Central memory CD8-positive, alpha-beta T cell (primary cell): ENCODE results near the gene ALK.

Experiments
- ATAC-seq: fragments of 150-1000 bp; cut with Tn5 transposase; replicated peaks from 2 replicates; pipeline ENCODE4 v1.10.0; 2022; ENCODE audit warnings: mild to moderate bottlenecking, moderate FRiP score, moderate number of reproducible peaks; ENCODE audit not compliant: poor library complexity, severe bottlenecking; ENCODE audit errors: extremely low read depth
- DNase-seq, 2 donors: peaks; one replicate each; pipeline ENCODE4 v3.0.0; 2021; ENCODE audit warnings: low spot score in 2 of 2
- H3K27ac Mint-ChIP-seq: one replicate; pipeline ENCODE4 v1.8.0; 2022; ENCODE audit warnings: low read depth, mild to moderate bottlenecking, moderate library complexity, mixed read lengths
- H3K27me3 Mint-ChIP-seq: one replicate; pipeline ENCODE4 v1.8.0; 2022; ENCODE audit warnings: mixed read lengths
- H3K36me3 Mint-ChIP-seq: one replicate; pipeline ENCODE4 v1.8.0; 2022; ENCODE audit warnings: mild to moderate bottlenecking, moderate library complexity, mixed read lengths; ENCODE audit not compliant: insufficient read depth
- H3K4me1 Mint-ChIP-seq: one replicate; pipeline ENCODE4 v1.8.0; 2022; ENCODE audit warnings: mixed read lengths
- H3K4me3 Mint-ChIP-seq: one replicate; pipeline ENCODE4 v1.8.0; 2022; ENCODE audit warnings: mild to moderate bottlenecking, moderate library complexity, mixed read lengths
- H3K9me3 Mint-ChIP-seq: one replicate; pipeline ENCODE4 v1.8.0; 2022; ENCODE audit warnings: mixed read lengths

The ALK gene

GRCh38 chr2:29201979-29202378 lies 719.4 kb downstream of the ALK start:
- DNase-seq (no peak), ATAC-seq (no peak)
- Mint-ChIP-seq H3K36me3 (peaks cover 11% of the 10 kb centered on the region), H3K9me3 (no peaks in the 10 kb centered on the region), H3K27me3 (no peaks in the 10 kb centered on the region), H3K4me1 (peaks cover 7% of the 10 kb centered on the region), H3K4me3 (no peak overlapping the region), H3K27ac (no peak overlapping the region)

DNA sequence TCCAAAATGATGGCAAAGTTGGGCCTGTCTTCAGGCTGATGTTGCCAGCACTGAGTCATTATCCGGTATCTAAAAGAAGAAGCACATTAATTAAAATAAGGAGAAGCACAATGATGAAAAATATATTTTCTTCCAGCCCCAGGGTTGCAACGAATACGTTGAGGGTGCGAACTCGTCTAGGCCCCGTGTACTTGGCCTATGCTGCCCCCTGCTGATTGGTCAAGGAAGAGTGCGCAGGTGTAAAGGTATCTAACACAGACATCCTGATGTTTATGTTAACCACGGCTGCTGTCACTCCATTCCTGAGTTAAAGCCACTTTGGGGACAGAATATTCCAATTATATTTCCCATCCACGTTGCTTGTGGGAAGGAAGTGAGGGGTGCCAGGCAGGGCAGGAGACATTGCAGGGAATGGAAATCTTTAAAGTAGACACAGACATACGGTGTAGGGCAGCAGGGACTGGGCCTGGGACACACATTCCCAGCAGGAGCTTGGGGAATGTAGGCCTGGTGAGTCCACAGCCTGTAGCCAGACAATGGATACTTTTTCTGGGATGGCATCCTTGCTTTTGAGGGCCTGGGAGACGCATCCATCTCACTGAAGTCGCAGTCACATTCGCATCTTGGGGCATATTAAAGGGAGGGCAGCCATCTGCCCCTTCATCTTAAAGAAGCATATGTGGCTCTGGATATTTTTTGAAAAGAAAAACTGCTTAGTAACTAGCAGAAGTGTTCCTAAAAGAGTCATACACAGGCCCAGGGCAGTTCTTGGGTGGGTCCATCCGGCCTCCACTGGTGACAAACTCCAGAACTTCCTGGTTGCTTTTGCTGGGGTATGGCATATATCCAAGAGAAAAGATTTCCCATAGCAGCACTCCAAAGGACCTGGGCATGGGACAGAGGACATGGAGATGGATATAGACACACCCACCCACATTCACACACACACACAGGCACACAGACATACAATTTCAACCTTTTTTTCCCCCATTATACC lies 724.3 kb downstream of the ALK start:
- Mint-ChIP-seq H3K36me3 (peaks cover 9% of the 10 kb centered on the region), H3K27me3 (no peaks in the 10 kb centered on the region), H3K4me3 (no peak overlapping the region), H3K27ac (no peak overlapping the region), H3K4me1 (peaks cover 7% of the 10 kb centered on the region), H3K9me3 (no peaks in the 10 kb centered on the region)
- ATAC-seq (peak; percentile 75), DNase-seq (peak; percentile 60 to 67)

GRCh38 chr2:29195796-29196195 lies 725.6 kb downstream of the ALK start:
- H3K4me3 Mint-ChIP-seq: no peak overlapping the region
- peak overlapping the region; percentile 9 for H3K27ac Mint-ChIP-seq
- H3K4me1 Mint-ChIP-seq: peaks cover 4% of the 10 kb centered on the region
- no peaks in the 10 kb centered on the region for H3K9me3 Mint-ChIP-seq
- ATAC-seq (no peak), DNase-seq (no peak)
- H3K27me3 Mint-ChIP-seq: no peaks in the 10 kb centered on the region
- peaks cover 7% of the 10 kb centered on the region for H3K36me3 Mint-ChIP-seq

GRCh38 chr2:29193681-29194080 lies 727.7 kb downstream of the ALK start:
- no peaks in the 10 kb centered on the region for H3K9me3 Mint-ChIP-seq
- DNase-seq: no peak
- H3K27ac Mint-ChIP-seq: no peak overlapping the region
- no peaks in the 10 kb centered on the region for H3K27me3 Mint-ChIP-seq
- peaks cover 7% of the 10 kb centered on the region for H3K36me3 Mint-ChIP-seq
- no peak for ATAC-seq
- H3K4me3 Mint-ChIP-seq: no peak overlapping the region
- peaks cover 4% of the 10 kb centered on the region for H3K4me1 Mint-ChIP-seq

DNA sequence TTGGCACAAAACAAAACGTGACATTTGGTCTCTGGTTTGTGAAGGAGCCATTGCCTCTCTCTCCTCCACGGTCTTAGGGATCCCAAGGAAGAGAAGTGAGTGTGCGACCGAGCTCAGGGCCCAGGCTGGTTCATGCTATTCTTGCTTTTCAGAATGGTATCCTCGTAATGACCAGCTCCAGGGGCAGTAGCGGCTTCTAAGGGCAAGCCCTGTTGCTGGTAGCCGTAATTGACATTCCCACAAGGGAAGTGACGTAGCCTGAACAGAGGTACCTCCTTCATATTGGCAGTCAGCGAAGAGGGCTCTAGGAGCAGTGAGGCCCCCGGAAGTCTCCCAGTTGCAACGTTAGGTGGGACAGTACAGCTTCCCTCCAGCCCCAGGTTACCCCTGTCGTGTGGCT lies 728.3 kb downstream of the ALK start:
- peaks cover 4% of the 10 kb centered on the region for H3K4me1 Mint-ChIP-seq
- DNase-seq (no peak), ATAC-seq (no peak)
- H3K36me3 Mint-ChIP-seq: peaks cover 7% of the 10 kb centered on the region
- no peaks in the 10 kb centered on the region for H3K9me3 Mint-ChIP-seq
- H3K27me3 Mint-ChIP-seq: no peaks in the 10 kb centered on the region
- H3K4me3 Mint-ChIP-seq: no peak overlapping the region
- H3K27ac Mint-ChIP-seq: no peak overlapping the region

DNA sequence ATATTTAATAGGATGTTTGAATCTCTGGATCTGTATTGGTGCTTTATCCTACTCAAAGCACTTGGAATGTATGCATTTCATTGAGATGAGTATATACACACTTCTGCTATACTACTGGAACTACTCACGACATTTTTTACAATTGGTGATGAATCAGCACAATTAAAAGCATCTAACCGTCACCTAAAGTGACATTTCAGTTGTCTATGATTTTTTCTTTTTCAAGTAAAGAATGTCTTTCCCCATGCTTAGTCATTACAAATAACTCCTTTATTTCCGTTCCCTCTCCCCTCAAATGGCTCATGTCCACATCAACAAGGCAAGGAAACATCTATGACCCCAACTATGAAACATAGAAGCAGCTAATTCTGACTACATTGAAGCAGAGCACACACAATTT lies 728.9 kb downstream of the ALK start:
- no peak for ATAC-seq
- Mint-ChIP-seq H3K36me3 (peaks cover 8% of the 10 kb centered on the region), H3K27ac (no peak overlapping the region), H3K4me1 (peaks cover 4% of the 10 kb centered on the region), H3K4me3 (no peak overlapping the region), H3K9me3 (no peaks in the 10 kb centered on the region), H3K27me3 (no peaks in the 10 kb centered on the region)
- DNase-seq: no peak

- Mint-ChIP-seq H3K36me3 (peaks cover 6% of the 10 kb centered on the region), H3K9me3 (no peaks in the 10 kb centered on the region), H3K4me3 (no peak overlapping the region), H3K4me1 (peaks cover 2% of the 10 kb centered on the region), H3K27ac (no peak overlapping the region), H3K27me3 (no peaks in the 10 kb centered on the region)
- ATAC-seq (no peak), DNase-seq (no peak)
These were observed 729.6 kb downstream of the ALK start for GRCh38 chr2:29191817-29192216.

DNA sequence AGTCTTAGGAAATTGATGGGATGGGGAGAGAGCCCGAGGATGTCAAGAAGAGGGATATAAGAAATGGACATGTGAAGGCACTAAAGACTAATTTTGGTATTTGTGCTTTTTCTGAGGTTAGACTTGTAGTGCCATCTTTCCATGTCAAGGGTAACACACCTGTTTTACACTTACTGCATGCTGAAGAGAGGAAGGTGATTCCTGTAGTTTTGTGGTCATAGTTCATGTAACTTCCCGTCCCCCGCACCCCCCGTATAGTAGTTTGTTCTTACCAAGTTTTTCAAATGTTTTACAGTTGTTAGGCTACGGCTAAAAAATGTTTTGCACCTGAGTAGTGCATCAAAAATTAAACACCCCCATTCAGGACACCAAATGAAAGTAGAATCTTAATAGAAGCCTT lies 732.3 kb downstream of the ALK start:
- DNase-seq: no peak
- Mint-ChIP-seq H3K4me3 (no peak overlapping the region), H3K36me3 (peaks cover 6% of the 10 kb centered on the region)

DNA sequence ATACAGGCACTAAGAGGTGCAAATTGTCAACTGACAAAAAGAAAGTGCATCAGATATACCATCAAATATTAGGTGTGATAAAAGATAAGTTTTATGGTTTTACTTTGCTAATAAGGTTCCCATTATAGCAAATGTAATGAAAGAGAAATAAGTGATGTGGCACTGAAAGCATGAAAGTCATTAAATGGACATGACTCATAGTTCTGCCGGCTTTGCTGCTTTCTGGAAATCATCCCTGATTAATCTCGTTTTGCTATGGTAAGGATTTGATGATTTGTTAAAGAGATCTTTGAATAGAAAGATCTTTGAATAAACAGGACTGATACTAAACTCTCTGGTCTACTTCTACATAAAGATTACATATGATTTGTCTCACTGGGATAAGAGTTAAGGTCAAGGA lies 733.5 kb downstream of the ALK start:
- H3K27me3 Mint-ChIP-seq: no peaks in the 10 kb centered on the region
- no peaks in the 10 kb centered on the region for H3K9me3 Mint-ChIP-seq
- no peak overlapping the region for H3K4me3 Mint-ChIP-seq
- ATAC-seq (no peak), DNase-seq (no peak)
- H3K27ac Mint-ChIP-seq: no peak overlapping the region
- H3K4me1 Mint-ChIP-seq: no peaks in the 10 kb centered on the region
- peaks cover 5% of the 10 kb centered on the region for H3K36me3 Mint-ChIP-seq

More for the DNA sequence above, 732.3 kb downstream of the ALK start:
- no peaks in the 10 kb centered on the region for H3K27me3 Mint-ChIP-seq
- no peaks in the 10 kb centered on the region for H3K9me3 Mint-ChIP-seq
- no peak for ATAC-seq
- H3K27ac Mint-ChIP-seq: no peak overlapping the region
- no peaks in the 10 kb centered on the region for H3K4me1 Mint-ChIP-seq

GRCh38 chr2:29186817-29187216 lies 734.6 kb downstream of the ALK start:
- no peak overlapping the region for H3K27ac Mint-ChIP-seq
- no peak for DNase-seq
- no peak overlapping the region for H3K4me3 Mint-ChIP-seq
- H3K9me3 Mint-ChIP-seq: no peaks in the 10 kb centered on the region
- no peak for ATAC-seq
- H3K27me3 Mint-ChIP-seq: no peaks in the 10 kb centered on the region
- H3K4me1 Mint-ChIP-seq: no peaks in the 10 kb centered on the region
- peaks cover 11% of the 10 kb centered on the region for H3K36me3 Mint-ChIP-seq

GRCh38 chr2:29184531-29184930 lies 736.9 kb downstream of the ALK start:
- H3K27ac Mint-ChIP-seq: peak overlapping the region; percentile 11
- DNase-seq: no peak
- no peaks in the 10 kb centered on the region for H3K9me3 Mint-ChIP-seq
- peaks cover 4% of the 10 kb centered on the region for H3K4me1 Mint-ChIP-seq
- no peak overlapping the region for H3K4me3 Mint-ChIP-seq
- H3K27me3 Mint-ChIP-seq: no peaks in the 10 kb centered on the region
- ATAC-seq: no peak
- H3K36me3 Mint-ChIP-seq: peaks cover 15% of the 10 kb centered on the region

- no peak overlapping the region for H3K4me3 Mint-ChIP-seq
- no peaks in the 10 kb centered on the region for H3K27me3 Mint-ChIP-seq
- H3K4me1 Mint-ChIP-seq: peaks cover 4% of the 10 kb centered on the region
- no peaks in the 10 kb centered on the region for H3K9me3 Mint-ChIP-seq
- H3K27ac Mint-ChIP-seq: no peak overlapping the region
- ATAC-seq (no peak), DNase-seq (no peak)
- peaks cover 20% of the 10 kb centered on the region for H3K36me3 Mint-ChIP-seq
These were observed 738.5 kb downstream of the ALK start for GRCh38 chr2:29182920-29183319.

DNA sequence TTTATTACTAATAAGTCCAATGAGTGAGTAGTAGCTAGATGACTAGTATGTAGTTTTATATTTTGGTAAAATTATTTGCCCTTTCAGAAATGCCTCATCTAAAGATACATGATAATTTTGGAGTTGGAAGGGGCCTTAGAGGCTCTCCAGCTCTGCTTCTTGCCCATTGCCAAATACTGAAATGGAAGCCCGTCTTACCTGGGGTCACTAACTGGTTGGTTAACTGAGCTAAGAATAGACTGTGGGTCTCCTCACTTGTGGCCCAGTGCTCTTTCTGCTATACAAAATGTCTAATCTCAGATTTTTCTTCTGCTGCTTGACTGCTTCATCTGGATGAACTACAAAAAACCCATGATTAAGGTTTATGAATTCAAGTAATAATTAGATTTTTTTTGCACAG lies 739.1 kb downstream of the ALK start:
- Mint-ChIP-seq H3K4me3 (no peak overlapping the region), H3K36me3 (peaks cover 18% of the 10 kb centered on the region), H3K27ac (no peak overlapping the region), H3K4me1 (peaks cover 4% of the 10 kb centered on the region), H3K9me3 (no peaks in the 10 kb centered on the region), H3K27me3 (no peaks in the 10 kb centered on the region)
- ATAC-seq: no peak
- no peak for DNase-seq
